ENCODE data around the gene DNAJC21.

The DNAJC21 gene

DNA sequence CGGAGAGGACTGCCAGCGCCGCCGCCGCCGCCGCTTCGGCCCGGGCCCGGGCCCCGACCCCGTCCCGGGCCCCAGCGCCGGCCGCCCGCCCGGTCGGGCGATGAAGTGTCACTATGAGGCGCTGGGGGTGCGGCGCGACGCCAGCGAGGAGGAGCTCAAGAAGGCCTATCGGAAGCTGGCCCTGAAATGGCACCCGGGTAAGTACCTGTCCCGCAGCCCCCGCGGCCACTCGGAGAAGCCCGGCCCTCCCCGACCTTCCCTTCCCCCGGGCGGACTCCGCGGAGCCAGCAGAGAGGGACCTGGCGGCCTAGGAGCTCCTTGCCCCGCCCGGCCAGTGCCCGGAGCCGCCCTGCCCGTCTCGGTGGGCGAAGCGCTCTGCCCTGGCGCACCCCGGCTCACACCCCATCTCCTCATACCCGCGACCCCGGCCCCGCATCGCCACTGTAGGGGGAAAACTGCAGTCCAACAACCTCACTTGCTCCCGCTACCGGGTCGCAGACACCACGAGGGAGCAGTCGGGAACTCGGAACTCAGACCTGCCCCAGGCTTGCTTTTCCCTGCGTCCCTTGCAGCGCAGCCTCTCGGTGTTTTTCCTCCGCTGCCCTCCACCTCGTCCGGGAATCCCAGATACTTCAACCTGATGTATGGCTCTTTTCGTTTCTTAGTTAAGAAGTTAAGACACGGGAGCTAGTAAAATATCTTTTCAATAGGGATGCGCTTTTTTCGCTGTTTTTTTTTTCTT lies 532 bp downstream of the DNAJC21 start:
- H3K27me3 ChIP-seq (ENCODE audit: insufficient read depth, poor library complexity, severe bottlenecking), result no peaks in the 10 kb centered on the region
- TF ChIP-seq GABPA (IDR thresholded peaks at IDR 0.05; ENCODE audit: low read depth), result no peak
- no peak for TF ChIP-seq SPI1 (IDR thresholded peaks at IDR 0.05; ENCODE audit: borderline replicate concordance, low read depth)
- TF ChIP-seq CTCF (IDR thresholded peaks at IDR 0.05; ENCODE audit: insufficient read depth, low read length), result no peak
- TF ChIP-seq REST (IDR thresholded peaks at IDR 0.05; ENCODE audit: insufficient replicate concordance, low read depth), result peak; percentile 9
- TF ChIP-seq POLR2AphosphoS5 (IDR thresholded peaks at IDR 0.05; ENCODE audit: low read depth), result 0 out of 2 replicates have a peak, but pooled peaks have one; percentile 7
- peak; percentile 58 to 83 for DNase-seq (ENCODE audit: low read depth in 1 of 2, low spot score in 1 of 2)
- peak overlapping the region; percentile 92 for H3K27ac ChIP-seq (replicated peaks)
- peak overlapping the region; percentile 84 for H3K4me3 ChIP-seq (replicated peaks; ENCODE audit: insufficient read depth, low read length)

DNA sequence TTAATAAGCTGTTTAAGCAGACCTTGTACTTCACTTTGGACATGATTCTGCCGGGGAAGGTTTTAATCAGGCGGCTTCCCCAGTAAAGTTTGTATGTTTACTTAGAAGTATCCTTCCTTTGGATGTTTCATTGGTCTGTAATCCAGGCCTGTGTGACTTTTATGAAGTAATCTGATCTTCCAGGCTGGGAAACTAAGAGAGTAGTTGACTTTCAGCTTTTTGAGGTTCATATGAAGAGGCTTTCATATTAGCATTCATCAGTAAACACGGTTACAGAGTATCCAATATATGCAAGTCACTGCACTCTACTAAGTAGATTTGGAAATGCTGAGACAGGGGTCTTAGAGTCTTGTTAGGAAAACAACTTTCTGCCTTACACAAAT lies 1.1 kb downstream of the DNAJC21 start:
- Histone ChIP-seq H3K4me3 (replicated peaks; ENCODE audit: insufficient read depth, low read length) (peak overlapping the region; percentile 84), H3K27me3 (ENCODE audit: insufficient read depth, poor library complexity, severe bottlenecking) (no peaks in the 10 kb centered on the region), H3K27ac (replicated peaks) (peak overlapping the region; percentile 92)
- TF ChIP-seq CTCF (IDR thresholded peaks at IDR 0.05; ENCODE audit: insufficient read depth, low read length), result no peak
- no peak for TF ChIP-seq GABPA (IDR thresholded peaks at IDR 0.05; ENCODE audit: low read depth)
- TF ChIP-seq POLR2AphosphoS5 (IDR thresholded peaks at IDR 0.05; ENCODE audit: low read depth), result no peak
- TF ChIP-seq SPI1 (IDR thresholded peaks at IDR 0.05; ENCODE audit: borderline replicate concordance, low read depth), result no peak
- no peak for TF ChIP-seq REST (IDR thresholded peaks at IDR 0.05; ENCODE audit: insufficient replicate concordance, low read depth)
- no peak for DNase-seq (ENCODE audit: low read depth in 1 of 2, low spot score in 1 of 2)

GRCh38 chr5:34930870-34931269 lies 1.5 kb downstream of the DNAJC21 start:
- no peak for DNase-seq (ENCODE audit: low read depth in 1 of 2, low spot score in 1 of 2)
- Histone ChIP-seq H3K27me3 (ENCODE audit: insufficient read depth, poor library complexity, severe bottlenecking) (no peaks in the 10 kb centered on the region), H3K27ac (replicated peaks) (peak overlapping the region; percentile 92)

More at GRCh38 chr5:34930870-34931269, 1.5 kb downstream of the DNAJC21 start:
- TF ChIP-seq POLR2AphosphoS5 (IDR thresholded peaks at IDR 0.05; ENCODE audit: low read depth) (no peak), SPI1 (IDR thresholded peaks at IDR 0.05; ENCODE audit: borderline replicate concordance, low read depth) (no peak), REST (IDR thresholded peaks at IDR 0.05; ENCODE audit: insufficient replicate concordance, low read depth) (no peak), CTCF (IDR thresholded peaks at IDR 0.05; ENCODE audit: insufficient read depth, low read length) (no peak), GABPA (IDR thresholded peaks at IDR 0.05; ENCODE audit: low read depth) (no peak)
- peak overlapping the region; percentile 84 for H3K4me3 ChIP-seq (replicated peaks; ENCODE audit: insufficient read depth, low read length)

All from HL-60 (cell line).